CD4-positive, alpha-beta T cell treated with Interleukin-12 subunit alpha and Interleukin-12 subunit beta, for 1 hour (primary cell): ENCODE results near the gene SARS1.
A peak's percentile ranks its signal among the peaks of the same experiment; 100 is the strongest.

Experiments used
- DNase-seq: peaks from one replicate; pipeline ENCODE4 v3.0.0-alpha.2; 2020

SARS1 gene

DNA sequence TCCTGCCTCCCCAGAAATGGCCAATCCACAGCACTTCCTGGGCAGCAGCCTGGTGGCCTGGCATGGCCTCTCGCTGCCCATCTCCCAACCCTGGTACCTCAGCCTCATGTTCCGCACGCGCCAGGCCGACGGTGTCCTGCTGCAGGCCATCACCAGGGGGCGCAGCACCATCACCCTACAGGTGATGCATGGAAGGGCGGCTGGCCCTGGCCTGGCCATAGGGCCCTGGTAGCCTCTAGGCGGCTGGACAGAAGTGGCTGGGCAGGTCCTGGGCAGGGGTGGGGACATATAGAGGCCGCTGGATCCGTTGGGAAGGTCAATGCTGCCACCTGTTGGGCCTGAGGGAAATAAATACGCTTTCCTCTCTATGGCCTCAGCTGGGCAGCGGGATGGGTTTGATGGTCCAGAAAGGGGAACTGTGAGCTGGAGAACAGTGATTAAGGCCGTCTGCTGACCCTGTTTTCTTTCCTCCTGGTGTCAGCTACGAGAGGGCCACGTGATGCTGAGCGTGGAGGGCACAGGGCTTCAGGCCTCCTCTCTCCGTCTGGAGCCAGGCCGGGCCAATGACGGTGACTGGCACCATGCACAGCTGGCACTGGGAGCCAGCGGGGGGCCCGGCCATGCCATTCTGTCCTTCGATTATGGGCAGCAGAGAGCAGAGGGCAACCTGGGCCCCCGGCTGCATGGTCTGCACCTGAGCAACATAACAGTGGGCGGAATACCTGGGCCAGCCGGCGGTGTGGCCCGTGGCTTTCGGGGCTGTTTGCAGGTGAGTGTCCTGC, 50.1 kb downstream of the SARS1 start:
- peak; percentile 73 for DNase-seq

DNA sequence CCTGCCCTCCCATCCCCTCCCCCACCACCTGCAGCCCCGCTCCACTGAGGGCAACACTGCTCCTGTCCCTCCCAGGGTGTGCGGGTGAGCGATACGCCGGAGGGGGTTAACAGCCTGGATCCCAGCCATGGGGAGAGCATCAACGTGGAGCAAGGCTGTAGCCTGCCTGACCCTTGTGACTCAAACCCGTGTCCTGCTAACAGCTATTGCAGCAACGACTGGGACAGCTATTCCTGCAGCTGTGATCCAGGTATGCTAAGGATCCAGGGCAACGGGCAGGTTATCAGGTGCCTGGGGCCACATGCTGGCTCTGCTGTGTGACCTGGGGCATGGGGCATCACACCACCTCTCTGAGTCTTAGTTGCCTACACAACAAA, 50.6 kb downstream of the SARS1 start:
- no peak for DNase-seq

DNA sequence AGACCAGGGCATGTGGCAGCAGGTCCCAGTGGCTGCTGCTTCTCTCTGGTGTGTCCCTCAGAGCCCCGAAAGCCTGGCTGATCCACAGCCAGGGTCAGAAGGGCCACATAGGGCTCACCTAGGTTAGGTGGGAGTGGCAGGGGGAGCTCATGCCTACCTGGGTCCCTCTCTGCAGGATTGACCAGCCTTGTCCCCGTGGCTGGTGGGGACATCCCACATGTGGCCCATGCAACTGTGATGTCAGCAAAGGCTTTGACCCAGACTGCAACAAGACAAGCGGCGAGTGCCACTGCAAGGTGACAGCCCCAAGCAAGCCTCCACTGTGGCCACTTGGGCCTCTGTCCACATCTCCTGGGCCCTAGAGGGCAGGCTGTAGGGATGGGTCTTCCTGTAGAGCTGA, 51.3 kb downstream of the SARS1 start:
- no peak for DNase-seq

DNA sequence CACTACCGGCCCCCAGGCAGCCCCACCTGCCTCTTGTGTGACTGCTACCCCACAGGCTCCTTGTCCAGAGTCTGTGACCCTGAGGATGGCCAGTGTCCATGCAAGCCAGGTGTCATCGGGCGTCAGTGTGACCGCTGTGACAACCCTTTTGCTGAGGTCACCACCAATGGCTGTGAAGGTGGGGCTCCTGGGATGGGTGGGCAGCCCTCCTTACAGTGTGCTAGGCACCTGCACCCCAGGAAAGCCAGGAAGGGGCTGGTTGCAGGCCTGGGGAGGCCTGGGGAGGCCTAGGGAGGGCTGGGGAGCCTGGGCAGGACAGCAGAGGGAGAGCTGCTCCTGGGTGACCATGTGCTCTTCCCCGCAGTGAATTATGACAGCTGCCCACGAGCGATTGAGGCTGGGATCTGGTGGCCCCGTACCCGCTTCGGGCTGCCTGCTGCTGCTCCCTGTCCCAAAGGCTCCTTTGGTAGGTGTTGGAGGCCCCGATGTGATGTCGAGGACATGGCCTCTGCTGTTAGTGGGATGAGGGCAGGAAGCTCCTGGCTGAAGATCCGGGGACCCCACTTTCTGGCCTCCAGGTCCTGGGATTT, 52.1 kb downstream of the SARS1 start:
- DNase-seq = no peak

DNA sequence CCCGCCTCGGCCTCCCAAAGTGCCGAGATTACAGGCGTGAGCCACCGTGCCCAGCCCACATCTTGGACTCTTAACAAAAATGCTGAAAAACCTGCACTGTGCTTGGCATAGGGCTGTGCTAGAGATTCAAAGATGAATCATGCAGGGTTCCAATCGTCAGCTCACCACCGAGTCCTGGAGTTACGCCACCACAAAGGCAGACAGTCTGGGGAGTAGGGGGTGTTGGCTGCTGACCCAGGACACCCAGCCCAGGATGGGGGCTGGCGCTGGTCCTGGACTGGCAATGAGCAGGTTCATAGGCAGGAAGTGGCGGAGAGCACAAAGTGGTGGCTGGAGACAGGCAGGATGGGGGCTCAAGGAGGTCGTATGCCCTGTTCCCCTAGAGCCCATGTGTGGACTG, 53.2 kb downstream of the SARS1 start:
- DNase-seq = no peak

DNA sequence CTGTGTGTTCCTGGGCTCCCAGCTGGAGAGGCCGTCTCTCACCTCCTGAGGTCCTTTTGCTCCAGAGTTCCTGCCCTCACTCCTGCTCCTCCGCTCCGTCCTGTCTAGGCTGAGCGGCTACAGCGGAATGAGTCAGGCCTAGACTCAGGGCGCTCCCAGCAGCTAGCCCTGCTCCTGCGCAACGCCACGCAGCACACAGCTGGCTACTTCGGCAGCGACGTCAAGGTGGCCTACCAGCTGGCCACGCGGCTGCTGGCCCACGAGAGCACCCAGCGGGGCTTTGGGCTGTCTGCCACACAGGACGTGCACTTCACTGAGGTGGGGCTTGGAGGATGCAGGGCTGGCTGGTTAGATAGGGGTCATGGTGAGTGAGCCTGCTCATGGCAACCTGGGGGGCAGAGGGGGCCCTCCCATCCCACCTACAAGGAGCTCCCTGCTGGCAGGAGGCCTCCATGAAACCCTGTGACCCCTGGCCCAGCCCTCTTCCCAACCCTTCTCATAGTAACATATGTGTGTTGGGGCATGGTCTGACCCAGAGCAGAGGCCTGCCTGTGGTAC, 54.1 kb downstream of the SARS1 start:
- DNase-seq = no peak

DNA sequence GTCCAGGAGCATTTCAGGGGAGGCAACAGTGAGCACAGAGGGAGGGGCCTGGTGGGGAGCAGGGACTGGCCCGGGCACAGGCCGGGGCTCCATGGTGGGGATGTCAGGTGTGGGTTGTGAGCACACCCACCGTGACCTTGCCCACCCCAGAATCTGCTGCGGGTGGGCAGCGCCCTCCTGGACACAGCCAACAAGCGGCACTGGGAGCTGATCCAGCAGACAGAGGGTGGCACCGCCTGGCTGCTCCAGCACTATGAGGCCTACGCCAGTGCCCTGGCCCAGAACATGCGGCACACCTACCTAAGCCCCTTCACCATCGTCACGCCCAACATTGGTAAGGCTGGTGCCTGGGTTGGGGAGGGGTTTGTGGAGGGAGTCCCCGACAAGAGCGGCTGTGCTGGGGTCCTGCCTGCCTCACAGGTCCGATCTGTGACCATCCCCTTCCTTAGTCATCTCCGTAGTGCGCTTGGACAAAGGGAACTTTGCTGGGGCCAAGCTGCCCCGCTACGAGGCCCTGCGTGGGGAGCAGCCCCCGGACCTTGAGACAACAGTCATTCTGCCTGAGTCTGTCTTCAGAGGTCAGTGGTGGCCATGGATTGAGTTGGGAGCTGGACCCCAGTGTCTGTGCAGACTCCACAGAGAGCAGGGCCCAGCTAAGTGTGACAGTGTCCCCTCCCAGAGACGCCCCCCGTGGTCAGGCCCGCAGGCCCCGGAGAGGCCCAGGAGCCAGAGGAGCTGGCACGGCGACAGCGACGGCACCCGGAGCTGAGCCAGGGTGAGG, 54.9 kb downstream of the SARS1 start:
- DNase-seq = no peak

DNA sequence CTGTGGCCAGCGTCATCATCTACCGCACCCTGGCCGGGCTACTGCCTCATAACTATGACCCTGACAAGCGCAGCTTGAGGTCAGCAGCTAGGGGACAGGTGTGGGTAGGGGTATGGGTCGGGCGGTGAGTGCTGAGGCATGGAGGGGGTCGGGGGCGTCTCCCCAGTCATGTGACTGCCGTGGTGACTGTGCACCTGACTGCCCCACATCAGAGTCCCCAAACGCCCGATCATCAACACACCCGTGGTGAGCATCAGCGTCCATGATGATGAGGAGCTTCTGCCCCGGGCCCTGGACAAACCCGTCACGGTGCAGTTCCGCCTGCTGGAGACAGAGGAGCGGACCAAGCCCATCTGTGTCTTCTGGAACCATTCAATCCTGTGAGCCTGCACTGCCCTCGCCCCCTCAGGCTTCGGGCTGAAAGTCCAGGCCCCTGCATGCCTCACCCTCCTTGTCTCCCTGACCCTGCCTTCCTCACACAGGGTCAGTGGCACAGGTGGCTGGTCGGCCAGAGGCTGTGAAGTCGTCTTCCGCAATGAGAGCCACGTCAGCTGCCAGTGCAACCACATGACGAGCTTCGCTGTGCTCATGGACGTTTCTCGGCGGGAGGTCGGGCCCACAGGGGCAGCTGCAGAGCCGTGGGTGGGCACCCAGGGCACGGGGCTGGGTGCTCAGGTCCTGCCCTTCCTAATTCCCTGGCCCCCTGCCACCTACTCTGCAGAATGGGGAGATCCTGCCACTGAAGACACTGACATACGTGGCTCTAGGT, 55.7 kb downstream of the SARS1 start:
- DNase-seq = no peak

DNA sequence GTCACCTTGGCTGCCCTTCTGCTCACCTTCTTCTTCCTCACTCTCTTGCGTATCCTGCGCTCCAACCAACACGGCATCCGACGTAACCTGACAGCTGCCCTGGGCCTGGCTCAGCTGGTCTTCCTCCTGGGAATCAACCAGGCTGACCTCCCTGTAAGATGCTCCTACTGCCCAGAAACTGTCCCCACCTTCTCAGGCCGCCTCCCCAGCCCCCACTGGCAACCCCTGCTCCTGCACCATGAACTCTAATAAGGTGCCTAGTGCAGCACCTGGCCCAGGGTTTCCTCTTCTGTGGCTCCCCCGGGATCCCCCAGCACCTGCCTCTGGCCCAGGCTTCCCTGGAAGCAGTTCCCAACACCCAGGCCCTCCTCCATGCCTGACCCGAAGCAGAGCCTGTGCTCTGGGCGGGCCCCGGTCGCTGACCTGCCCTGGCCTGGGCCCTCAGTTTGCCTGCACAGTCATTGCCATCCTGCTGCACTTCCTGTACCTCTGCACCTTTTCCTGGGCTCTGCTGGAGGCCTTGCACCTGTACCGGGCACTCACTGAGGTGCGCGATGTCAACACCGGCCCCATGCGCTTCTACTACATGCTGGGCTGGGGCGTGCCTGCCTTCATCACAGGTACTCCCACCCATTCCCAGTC, 56.4 kb downstream of the SARS1 start:
- DNase-seq = no peak

DNA sequence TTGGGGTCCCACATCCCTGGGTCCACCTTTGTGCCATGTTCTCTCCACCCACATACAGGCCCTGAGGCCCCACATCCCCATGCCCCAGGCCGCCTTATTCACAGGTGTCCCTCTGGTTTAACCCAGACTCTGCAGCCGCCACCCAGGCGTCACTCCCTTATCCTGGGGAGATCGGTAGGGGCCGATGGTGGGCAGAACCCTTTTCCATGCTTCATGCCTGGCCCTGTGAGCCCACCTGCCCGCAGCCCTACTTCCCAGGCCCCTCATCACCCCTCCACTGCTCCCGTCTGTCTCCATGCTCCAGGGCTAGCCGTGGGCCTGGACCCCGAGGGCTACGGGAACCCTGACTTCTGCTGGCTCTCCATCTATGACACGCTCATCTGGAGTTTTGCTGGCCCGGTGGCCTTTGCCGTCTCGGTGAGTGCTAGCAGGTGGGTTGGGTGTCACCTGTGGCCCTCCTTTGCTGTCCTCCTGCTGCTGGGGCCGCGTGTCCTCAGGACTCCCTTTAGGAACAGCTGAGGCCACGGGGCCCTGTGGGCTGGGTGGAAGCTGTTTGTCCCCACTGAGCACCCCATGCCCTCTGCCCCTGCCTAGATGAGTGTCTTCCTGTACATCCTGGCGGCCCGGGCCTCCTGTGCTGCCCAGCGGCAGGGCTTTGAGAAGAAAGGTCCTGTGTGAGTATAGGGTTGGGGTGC, 57.1 kb downstream of the SARS1 start:
- DNase-seq = no peak

DNA sequence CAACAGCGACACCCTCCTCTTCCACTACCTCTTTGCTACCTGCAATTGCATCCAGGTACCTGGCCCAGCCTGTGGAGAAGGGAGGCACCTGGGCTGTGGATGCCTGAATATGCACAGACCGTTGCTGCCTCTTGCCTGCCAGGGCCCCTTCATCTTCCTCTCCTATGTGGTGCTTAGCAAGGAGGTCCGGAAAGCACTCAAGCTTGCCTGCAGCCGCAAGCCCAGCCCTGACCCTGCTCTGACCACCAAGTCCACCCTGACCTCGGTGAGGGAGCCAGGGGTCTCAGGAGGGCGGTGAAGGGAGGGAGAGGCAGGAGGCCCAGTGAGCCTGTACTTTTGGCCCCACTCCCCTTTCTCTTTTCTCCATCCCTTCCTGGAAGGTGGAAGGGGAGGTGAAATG, 57.7 kb downstream of the SARS1 start:
- DNase-seq = no peak

DNA sequence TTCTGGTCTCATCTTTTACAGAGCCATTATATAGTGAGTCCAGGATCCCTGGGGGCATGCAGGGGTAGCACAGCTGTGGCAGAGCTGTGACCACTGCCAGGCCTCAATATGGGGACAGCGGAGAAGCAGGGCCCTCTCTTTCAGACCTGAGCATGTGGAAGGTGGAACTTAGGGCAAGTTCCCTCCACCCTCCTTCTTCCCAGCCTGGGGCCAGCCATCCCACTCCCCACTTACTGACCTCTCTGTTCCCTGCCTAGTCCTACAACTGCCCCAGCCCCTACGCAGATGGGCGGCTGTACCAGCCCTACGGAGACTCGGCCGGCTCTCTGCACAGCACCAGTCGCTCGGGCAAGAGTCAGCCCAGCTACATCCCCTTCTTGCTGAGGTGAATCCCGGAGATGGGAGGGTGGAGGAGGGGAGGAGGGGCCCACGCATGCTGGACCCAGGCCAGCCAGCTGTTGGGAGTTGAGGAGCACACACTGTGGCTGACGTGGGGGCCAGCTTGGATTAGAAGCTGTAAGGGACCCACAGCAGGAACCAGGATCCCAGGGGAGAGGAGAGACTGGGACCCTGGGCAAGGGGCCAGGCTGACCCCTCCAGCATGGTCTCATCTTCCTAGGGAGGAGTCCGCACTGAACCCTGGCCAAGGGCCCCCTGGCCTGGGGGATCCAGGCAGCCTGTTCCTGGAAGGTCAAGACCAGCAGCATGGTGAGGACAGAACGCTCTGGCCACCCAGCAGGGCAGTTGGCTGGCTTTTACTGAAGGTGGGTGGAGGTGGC, 58.5 kb downstream of the SARS1 start:
- no peak for DNase-seq

DNA sequence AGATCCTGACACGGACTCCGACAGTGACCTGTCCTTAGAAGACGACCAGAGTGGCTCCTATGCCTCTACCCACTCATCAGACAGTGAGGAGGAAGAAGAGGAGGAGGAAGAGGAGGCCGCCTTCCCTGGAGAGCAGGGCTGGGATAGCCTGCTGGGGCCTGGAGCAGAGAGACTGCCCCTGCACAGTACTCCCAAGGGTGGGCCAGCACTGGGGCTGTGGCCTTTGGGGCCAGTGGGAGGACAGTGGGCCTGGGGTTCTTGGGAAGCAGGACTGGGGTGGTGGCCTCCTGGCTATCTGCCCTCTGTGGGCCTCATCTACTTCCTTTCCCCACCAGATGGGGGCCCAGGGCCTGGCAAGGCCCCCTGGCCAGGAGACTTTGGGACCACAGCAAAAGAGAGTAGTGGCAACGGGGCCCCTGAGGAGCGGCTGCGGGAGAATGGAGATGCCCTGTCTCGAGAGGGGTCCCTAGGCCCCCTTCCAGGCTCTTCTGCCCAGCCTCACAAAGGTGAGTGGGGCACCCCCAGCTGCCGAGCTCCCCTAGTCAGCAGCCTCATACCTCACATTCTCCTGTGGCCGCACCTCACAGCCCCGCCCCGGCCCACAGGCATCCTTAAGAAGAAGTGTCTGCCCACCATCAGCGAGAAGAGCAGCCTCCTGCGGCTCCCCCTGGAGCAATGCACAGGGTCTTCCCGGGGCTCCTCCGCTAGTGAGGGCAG, 59.3 kb downstream of the SARS1 start:
- DNase-seq = no peak

DNA sequence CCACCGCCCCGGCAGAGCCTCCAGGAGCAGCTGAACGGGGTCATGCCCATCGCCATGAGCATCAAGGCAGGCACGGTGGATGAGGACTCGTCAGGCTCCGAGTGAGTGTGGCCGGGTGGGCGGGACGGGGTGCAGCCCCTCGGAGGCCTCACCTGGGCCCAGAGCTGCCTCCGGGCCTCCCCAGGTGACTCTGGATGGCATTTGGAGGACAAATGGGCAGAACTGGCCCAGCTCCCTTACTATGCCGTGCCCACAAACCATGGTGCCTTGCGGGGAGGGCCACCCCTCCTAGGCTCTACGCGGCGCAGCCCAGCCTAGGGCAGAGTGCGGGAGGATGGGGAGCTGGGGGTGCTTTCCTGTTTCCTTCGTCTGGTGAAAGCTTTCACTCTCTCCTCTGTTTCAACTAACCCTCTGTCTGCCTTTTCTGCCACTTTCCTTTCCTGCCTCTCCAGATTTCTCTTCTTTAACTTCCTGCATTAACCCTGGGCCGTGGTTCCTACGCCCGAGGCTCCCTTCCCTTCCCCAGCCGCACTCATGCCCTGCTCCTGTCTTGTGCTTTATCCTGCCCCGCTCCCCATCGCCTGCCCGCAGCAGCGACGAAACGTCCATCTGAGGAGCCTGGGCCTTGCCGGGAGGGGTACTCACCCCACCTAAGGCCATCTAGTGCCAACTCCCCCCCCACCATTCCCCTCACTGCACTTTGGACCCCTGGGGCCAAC, 60.0 kb downstream of the SARS1 start:
- DNase-seq = no peak

DNA sequence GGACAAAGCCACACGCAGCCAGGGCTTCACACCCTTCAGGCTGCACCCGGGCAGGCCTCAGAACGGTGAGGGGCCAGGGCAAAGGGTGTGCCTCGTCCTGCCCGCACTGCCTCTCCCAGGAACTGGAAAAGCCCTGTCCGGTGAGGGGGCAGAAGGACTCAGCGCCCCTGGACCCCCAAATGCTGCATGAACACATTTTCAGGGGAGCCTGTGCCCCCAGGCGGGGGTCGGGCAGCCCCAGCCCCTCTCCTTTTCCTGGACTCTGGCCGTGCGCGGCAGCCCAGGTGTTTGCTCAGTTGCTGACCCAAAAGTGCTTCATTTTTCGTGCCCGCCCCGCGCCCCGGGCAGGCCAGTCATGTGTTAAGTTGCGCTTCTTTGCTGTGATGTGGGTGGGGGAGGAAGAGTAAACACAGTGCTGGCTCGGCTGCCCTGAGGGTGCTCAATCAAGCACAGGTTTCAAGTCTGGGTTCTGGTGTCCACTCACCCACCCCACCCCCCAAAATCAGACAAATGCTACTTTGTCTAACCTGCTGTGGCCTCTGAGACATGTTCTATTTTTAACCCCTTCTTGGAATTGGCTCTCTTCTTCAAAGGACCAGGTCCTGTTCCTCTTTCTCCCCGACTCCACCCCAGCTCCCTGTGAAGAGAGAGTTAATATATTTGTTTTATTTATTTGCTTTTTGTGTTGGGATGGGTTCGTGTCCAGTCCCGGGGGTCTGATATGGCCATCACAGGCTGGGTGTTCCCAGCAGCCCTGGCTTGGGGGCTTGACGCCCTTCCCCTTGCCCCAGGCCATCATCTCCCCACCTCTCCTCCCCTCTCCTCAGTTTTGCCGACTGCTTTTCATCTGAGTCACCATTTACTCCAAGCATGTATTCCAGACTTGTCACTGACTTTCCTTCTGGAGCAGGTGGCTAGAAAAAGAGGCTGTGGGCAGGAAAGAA, 61.1 kb downstream of the SARS1 start:
- DNase-seq = no peak

DNA sequence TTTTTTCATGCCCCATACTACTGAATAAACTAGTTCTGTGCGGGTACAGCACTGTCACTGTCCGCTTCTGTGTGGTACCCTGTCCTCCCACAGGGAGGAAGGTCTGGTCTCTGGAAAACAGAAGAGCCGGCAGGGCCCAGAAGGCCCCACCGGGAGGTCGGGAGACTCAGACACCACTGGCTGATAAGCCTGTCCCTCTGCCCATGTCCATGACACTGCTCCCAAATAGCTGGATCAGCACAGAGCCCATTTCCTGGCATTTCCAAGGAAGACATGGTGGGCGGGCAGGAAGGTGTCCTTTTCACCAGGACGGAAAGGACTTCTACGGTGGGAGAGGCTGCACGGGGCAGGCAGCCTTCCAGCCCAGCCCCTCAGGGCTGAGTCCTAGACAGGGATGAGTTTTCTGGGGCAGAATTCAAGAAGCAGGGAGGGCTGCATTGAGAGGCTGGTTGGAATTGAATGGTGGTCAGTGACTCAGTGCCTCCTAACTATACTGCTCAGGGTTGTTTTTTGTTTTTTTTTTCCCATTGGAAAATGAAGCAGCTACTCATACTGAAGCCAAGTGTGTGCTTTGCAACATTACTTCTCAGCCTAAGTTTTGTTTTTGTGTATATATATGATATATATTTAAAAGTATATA, 62.1 kb downstream of the SARS1 start:
- no peak for DNase-seq

DNA sequence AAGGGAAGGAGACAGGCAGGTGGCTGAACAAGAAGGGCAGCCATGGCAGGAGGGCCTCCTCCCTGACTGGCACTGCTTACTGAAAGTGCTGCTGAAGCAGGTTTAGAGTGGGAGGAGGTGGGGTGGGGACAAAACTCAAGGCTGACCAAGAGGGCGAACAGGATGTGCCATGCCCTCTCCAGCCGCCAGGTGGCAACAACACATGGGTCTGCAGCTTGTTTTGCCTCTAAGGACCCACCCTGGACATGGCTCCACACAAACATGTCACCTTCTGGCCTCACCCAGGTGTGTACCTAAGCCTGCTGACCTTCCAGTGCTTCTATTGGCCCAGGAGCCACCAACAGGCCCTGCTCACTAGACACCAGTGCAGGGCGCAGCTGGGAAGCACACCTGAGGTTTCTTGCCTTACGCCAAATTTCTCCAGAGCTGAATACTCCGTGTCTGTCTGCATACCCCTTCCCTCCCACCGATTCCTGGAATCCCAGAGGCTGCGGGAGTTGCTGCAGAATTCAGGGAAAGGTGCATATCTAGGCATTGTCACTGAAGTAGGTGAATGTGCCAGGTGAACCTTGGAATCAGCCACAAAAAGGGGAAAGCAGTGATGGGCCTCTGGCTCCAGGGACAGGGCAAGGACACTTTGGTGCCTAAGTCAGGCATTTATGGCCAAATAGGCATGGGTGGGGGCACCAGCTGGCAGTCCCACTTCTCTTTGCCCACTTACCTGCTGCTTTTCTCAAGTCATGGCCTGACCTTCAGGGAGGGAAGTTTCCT, 63.9 kb downstream of the SARS1 start:
- peak; percentile 69 for DNase-seq
